RPMI7951 (cell line): ENCODE results near the gene HHIPL1. TPM values are rescaled to one million over a fixed set of nuclear protein-coding genes. Genes with fewer than 3 reads are reported as not detected.

Experiments used
- DNase-seq: peaks from one replicate; pipeline ENCODE4 v3.0.0-alpha.2; 2012; ENCODE audit warnings: low read depth
- total RNA-seq: library from RNA; depleted of rRNA; stranded (reverse); fragments of >200 nt; shearing (Covaris generic); gene quantifications from 2 replicates; pipeline ENCODE4 v1.2.3, GENCODE V29; 2014

The HHIPL1 gene
- total RNA-seq, 1 experiment from 2014 or later, result 0.24 TPM

GRCh38 chr14:99675382-99675835, 30.5 kb downstream of the HHIPL1 start:
- DNase-seq, result no peak

- DNase-seq, result no peak
Measured at GRCh38 chr14:99675951-99676350, 31.0 kb downstream of the HHIPL1 start.

GRCh38 chr14:99676657-99677056, 31.7 kb downstream of the HHIPL1 start:
- no peak for DNase-seq

- no peak for DNase-seq
Measured at GRCh38 chr14:99677231-99678140, 32.6 kb downstream of the HHIPL1 start.

GRCh38 chr14:99678198-99678597, 33.3 kb downstream of the HHIPL1 start:
- DNase-seq, result no peak

- DNase-seq, result no peak
Measured at GRCh38 chr14:99679111-99679510, 34.2 kb downstream of the HHIPL1 start.

- DNase-seq, result no peak
Measured at GRCh38 chr14:99679543-99679942, 34.6 kb downstream of the HHIPL1 start.

- DNase-seq, result no peak
Measured at GRCh38 chr14:99679996-99680395, 35.1 kb downstream of the HHIPL1 start.

GRCh38 chr14:99681101-99681831, 36.3 kb downstream of the HHIPL1 start:
- DNase-seq, result no peak

GRCh38 chr14:99681832-99682148, 36.9 kb downstream of the HHIPL1 start:
- no peak for DNase-seq

GRCh38 chr14:99682809-99683618, 38.1 kb downstream of the HHIPL1 start:
- peak; percentile 51 for DNase-seq

GRCh38 chr14:99683619-99684409, 38.9 kb downstream of the HHIPL1 start, which contains the start of gene CYP46A1:
CYP46A1 (plus strand) TSS chr14:99684298; CDS start chr14:99684418, 120 bp downstream.
- DNase-seq, result peak; percentile 94

- DNase-seq, result no peak
Measured at GRCh38 chr14:99684410-99684934, 39.5 kb downstream of the HHIPL1 start.

GRCh38 chr14:99685151-99685591, 40.2 kb downstream of the HHIPL1 start:
- no peak for DNase-seq

GRCh38 chr14:99685596-99685995, 40.7 kb downstream of the HHIPL1 start:
- no peak for DNase-seq

- no peak for DNase-seq
Measured at GRCh38 chr14:99686557-99687283, 41.8 kb downstream of the HHIPL1 start.

GRCh38 chr14:99687284-99688209, 42.6 kb downstream of the HHIPL1 start:
- no peak for DNase-seq

- no peak for DNase-seq
Measured at GRCh38 chr14:99688210-99688581, 43.3 kb downstream of the HHIPL1 start.

GRCh38 chr14:99688629-99689028, 43.7 kb downstream of the HHIPL1 start:
- no peak for DNase-seq
